ENCODE measurements around the gene TOMM70. TPM values are rescaled to one million over a fixed set of nuclear protein-coding genes. Genes with fewer than 3 reads are reported as not detected.
A peak's percentile ranks its signal among the peaks of the same experiment; 100 is the strongest.
"Not testable (repeated sequence)": the region's sequence is repeated elsewhere in the genome, so short reads cannot be mapped to it uniquely, and the experiment has no call there.

TOMM70 gene
- total RNA-seq: 10 to 100 TPM; 25.7 to 67.4 (median 40.4) TPM
- 10 to 100 TPM; 11.4 to 95.2 (median 12.9) TPM for polyA plus RNA-seq
- long read RNA-seq, donor 1, full-length matches to known transcripts: 10 of 116 reads
- long read RNA-seq, donor 1, partial matches to known transcripts: 98 of 116 reads
- long read RNA-seq, donor 1, other reads (novel, unspliced or antisense): 8 of 116 reads
- long read RNA-seq, donor 2, full-length matches to known transcripts: 4 of 4 reads
- long read RNA-seq, donor 2, partial matches to known transcripts: 0 of 4 reads
- long read RNA-seq, donor 2, other reads (novel, unspliced or antisense): 0 of 4 reads
- long read RNA-seq, donor 3, full-length matches to known transcripts: 17 of 22 reads
- long read RNA-seq, donor 3, partial matches to known transcripts: 5 of 22 reads
- long read RNA-seq, donor 3, other reads (novel, unspliced or antisense): 0 of 22 reads
- long read RNA-seq, donor 4, full-length matches to known transcripts: 2 of 4 reads
- long read RNA-seq, donor 4, partial matches to known transcripts: 0 of 4 reads
- long read RNA-seq, donor 4, other reads (novel, unspliced or antisense): 2 of 4 reads
- long read RNA-seq, donor 5, full-length matches to known transcripts: 34 of 38 reads
- long read RNA-seq, donor 5, partial matches to known transcripts: 3 of 38 reads
- long read RNA-seq, donor 5, other reads (novel, unspliced or antisense): 1 of 38 reads
- long read RNA-seq, donor 6, partial matches to known transcripts: 6 of 6 reads
- long read RNA-seq, donor 6, other reads (novel, unspliced or antisense): 0 of 6 reads
- long read RNA-seq, donor 7, full-length matches to known transcripts: 3 of 15 reads
- long read RNA-seq, donor 7, partial matches to known transcripts: 12 of 15 reads
- long read RNA-seq, donor 7, other reads (novel, unspliced or antisense): 0 of 15 reads
- long read RNA-seq, donor 8, full-length matches to known transcripts: 12 of 37 reads
- long read RNA-seq, donor 8, partial matches to known transcripts: 25 of 37 reads
- long read RNA-seq, donor 8, other reads (novel, unspliced or antisense): 0 of 37 reads
- long read RNA-seq, donor 9, full-length matches to known transcripts: 7 of 7 reads
- long read RNA-seq, donor 9, partial matches to known transcripts: 0 of 7 reads
- long read RNA-seq, donor 9, other reads (novel, unspliced or antisense): 0 of 7 reads
- long read RNA-seq, donor 10, full-length matches to known transcripts: 5 of 10 reads
- long read RNA-seq, donor 10, partial matches to known transcripts: 5 of 10 reads
- long read RNA-seq, donor 10, other reads (novel, unspliced or antisense): 0 of 10 reads

GRCh38 chr3:100400780-100401673, at the start of gene TOMM70, which contains the start of gene LNP1:
Gene TOMM70, minus strand, starts transcription at chr3:100401089. Its CDS starts 140 bp downstream, at chr3:100400949.
Gene LNP1, plus strand, starts transcription at chr3:100401539. Its CDS starts 28,191 bp downstream, at chr3:100429730.
- no peaks in the 10 kb centered on the region for H3K36me3 ChIP-seq (replicated peaks in 1 of 2)
- no peaks in the 10 kb centered on the region for H3K27me3 ChIP-seq
- H3K9me3 ChIP-seq (replicated peaks in 1 of 3): no peaks in the 10 kb centered on the region
- intact Hi-C loops (cut with DNase I): no loop called here
- DNase-seq: peak; percentile 95 to 100 (median 99)
- TF ChIP-seq CTCF (IDR thresholded peaks at IDR 0.05) (peak in 1 of 6 experiments; percentile 13), POLR2A (IDR thresholded peaks at IDR 0.05) (peak; percentile 75 to 92)
- H3K4me1 ChIP-seq (replicated peaks in 1 of 2): peaks cover 28 to 54% of the 10 kb centered on the region in 2 donors
- peak within 1 kb of the TSS; percentile 65 to 94 (median 85) for H3K27ac ChIP-seq
- peak within 1 kb of the TSS; percentile 79 to 94 (median 86) for H3K4me3 ChIP-seq
- WGBS, 4 donors: 0 to 1% (median 0%) methylated on average over 30 to 64 of the region's 64 CpGs

- no peaks in the 10 kb centered on the region for H3K36me3 ChIP-seq (replicated peaks in 1 of 2)
- no peak overlapping the region for H3K27ac ChIP-seq
- no peak for TF ChIP-seq CTCF (IDR thresholded peaks at IDR 0.05)
- TF ChIP-seq POLR2A (IDR thresholded peaks at IDR 0.05): no peak
- H3K4me1 ChIP-seq (replicated peaks in 1 of 2): no peaks in the 10 kb centered on the region
- no peak for DNase-seq
- no peak overlapping the region for H3K4me3 ChIP-seq
- H3K9me3 ChIP-seq (replicated peaks in 1 of 3): no peaks in the 10 kb centered on the region
- WGBS, 4 donors: 63 to 84% (median 73%) methylated on average over 2 of the region's 2 CpGs
- intact Hi-C loops (cut with DNase I): no loop called here
- no peaks in the 10 kb centered on the region for H3K27me3 ChIP-seq
These were observed 48.3 kb upstream of the TOMM70 start for GRCh38 chr3:100449214-100449613.

GRCh38 chr3:100448079-100448478, 47.2 kb upstream of the TOMM70 start:
- no peak for TF ChIP-seq CTCF (IDR thresholded peaks at IDR 0.05)
- TF ChIP-seq POLR2A (IDR thresholded peaks at IDR 0.05): no peak
- WGBS, 4 donors: 91 to 97% (median 95%) methylated on average over 1 of the region's 1 CpG
- H3K36me3 ChIP-seq (replicated peaks in 1 of 2): no peaks in the 10 kb centered on the region
- no peaks in the 10 kb centered on the region for H3K4me1 ChIP-seq (replicated peaks in 1 of 2)
- intact Hi-C loops (cut with DNase I): no loop called here
- H3K27ac ChIP-seq: no peak overlapping the region
- no peaks in the 10 kb centered on the region for H3K27me3 ChIP-seq
- DNase-seq: no peak
- no peak overlapping the region for H3K4me3 ChIP-seq
- no peaks in the 10 kb centered on the region for H3K9me3 ChIP-seq (replicated peaks in 1 of 3)

GRCh38 chr3:100447067-100447466, 46.2 kb upstream of the TOMM70 start:
- intact Hi-C loops (cut with DNase I): not testable (repeated sequence)
- WGBS, 4 donors: 95 to 99% (median 96%) methylated on average over 3 of the region's 3 CpGs

More at GRCh38 chr3:100447067-100447466, 46.2 kb upstream of the TOMM70 start:
- H3K27me3 ChIP-seq; H3K9me3 ChIP-seq (replicated peaks in 1 of 3); H3K27ac ChIP-seq; H3K4me3 ChIP-seq; DNase-seq; H3K4me1 ChIP-seq (replicated peaks in 1 of 2); H3K36me3 ChIP-seq (replicated peaks in 1 of 2): not testable (repeated sequence)

Data from adrenal gland (tissue), 19 donors.